Activated CD4-positive, alpha-beta T cell treated with anti-CD3 and anti-CD28 coated beads for 48 hours (primary cell): ENCODE measurements around the gene DIPK1B.

Experiments used
- DNase-seq: peaks from one replicate; pipeline ENCODE4 v3.0.0-alpha.2; 2020

Gene DIPK1B

DNA sequence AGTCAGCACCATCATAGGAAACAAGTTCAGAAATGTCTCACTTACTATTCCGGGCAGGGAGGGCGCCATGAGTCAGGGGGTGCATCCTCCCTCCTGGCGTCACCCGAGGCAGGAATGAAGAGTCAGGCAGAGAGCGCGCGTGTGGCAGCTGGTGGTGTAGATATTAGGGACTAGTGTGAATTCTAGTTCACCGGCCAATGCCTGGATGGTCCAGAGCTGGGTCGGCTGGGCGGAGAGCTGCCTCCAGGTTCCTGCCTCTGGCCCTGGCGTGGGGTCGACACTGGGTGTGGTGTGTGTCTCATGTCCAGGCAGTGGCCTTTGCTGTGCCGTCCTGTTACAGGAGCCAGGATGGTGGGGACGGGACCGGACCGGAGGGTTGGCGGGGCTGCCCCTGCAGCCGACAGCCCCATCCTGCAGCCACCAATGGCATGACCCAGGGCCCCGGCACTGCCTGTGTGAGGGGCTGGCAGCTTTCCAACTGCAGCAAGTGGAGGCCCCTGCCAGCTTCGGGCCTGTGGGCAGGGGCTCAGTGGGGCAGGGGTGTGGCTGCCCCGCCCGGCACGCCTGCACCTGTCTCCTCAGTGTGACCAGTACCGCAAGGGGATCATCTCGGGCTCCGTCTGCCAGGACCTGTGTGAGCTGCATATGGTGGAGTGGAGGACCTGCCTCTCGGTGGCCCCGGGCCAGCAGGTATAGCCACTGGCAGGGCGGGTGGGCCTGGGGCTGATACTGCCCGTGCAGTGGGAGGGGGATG lies 9.1 kb downstream of the DIPK1B start:
- DNase-seq, result no peak

DNA sequence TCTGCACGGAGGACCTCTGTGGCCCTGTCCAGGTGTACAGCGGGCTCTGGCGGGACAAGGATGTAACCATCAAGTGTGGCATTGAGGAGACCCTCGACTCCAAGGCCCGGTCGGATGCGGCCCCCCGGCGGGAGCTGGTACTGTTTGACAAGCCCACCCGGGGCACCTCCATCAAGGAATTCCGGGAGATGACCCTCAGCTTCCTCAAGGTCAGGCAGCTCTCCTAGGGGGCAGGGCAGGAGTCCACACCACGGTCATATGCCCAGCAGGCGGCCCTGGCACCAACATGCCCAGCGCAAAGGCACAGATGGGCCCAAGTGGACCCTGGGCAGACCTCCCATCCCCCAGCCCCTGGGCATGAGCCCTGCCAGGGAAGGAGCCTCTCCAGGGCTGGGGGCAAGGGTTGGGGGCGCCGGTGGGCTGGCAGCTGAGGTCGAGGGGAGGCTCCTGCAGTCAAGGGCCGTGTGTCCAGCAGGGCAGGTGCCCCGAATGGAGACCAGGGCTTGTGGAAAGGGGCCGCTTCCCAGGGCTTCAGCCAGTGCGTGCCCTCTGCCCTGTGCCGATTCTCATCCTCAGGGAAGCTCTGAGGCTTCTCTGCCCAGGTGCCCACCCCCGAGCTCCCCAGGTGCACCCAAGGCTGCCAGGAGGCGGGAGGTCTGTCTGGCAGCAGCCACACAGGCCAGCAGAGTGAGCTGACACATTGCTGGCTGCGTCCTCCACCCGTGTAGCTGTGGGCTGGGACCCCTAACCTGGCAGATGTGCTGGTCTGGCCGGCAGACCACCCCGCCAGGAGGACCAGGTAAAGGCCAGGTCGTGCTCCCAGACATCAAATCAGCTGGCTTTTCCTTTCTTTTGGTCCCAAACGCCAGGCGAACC lies 10.0 kb downstream of the DIPK1B start:
- no peak for DNase-seq

DNA sequence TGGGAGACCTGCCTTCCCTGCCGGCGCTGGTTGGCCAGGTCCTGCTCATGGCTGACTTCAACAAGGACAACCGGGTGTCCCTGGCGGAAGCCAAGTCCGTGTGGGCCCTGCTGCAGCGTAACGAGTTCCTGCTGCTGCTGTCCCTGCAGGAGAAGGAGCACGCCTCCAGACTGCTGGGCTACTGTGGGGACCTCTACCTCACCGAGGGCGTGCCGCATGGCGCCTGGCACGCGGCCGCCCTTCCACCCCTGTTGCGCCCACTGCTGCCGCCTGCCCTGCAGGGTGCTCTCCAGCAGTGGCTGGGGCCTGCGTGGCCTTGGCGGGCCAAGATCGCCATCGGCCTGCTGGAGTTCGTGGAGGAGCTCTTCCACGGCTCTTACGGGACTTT lies 10.6 kb downstream of the DIPK1B start:
- no peak for DNase-seq

DNA sequence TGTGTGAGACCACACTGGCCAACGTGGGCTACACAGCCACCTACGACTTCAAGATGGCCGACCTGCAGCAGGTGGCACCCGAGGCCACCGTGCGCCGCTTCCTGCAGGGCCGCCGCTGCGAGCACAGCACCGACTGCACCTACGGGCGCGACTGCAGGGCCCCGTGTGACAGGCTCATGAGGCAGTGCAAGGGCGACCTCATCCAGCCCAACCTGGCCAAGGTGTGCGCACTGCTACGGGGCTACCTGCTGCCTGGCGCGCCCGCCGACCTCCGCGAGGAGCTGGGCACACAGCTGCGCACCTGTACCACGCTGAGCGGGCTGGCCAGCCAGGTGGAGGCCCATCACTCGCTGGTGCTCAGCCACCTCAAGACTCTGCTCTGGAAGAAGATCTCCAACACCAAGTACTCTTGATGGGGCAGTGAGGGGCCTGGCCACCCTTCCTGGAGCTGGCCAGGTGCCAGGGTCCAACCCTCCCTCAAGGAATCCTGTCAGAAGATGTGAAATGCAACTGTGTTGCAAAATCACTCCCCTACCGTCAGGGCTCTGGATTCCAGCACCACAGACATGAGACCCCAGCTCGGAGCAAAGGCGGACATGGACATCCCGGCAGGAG lies 11.1 kb downstream of the DIPK1B start:
- no peak for DNase-seq

DNA sequence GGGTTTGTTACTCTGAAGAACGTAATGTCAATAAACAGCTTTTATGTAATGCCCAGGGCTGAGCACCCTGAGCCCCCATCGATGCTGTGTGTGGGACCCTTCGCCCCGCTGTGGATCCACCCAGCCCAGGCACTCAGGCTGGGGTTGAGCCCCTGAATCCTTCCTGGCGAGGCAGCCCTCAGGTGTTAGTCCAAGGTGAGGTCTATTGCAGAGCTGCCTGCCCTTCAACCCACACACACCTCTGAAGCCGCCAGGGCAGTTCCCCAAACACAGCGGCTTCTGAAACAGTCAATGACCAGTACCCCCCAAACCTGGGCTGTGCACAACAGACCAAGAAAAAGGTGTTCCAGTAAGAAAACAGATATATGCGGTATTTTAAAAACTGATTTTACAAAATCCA lies 11.6 kb downstream of the DIPK1B start:
- DNase-seq, result no peak

DNA sequence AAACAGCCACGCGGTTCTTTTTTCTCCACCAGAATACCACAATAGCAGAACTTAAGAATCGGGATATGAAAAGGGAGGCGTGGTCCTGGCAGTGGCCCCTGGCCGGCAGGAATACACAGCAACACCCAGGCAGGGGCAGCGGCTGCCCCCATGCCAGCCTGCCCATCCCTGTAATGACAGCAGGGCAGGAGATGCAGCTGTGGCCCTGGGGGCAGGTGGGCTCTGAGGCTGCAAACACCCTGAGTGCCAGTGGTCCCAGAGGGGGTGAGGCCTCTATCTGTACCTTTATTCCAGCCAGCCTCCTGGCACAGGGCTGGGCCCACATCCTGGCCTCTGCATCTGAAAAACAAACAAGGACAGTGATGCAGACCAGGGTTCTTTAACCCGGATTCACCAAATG lies 12.4 kb downstream of the DIPK1B start:
- DNase-seq, result no peak

DNA sequence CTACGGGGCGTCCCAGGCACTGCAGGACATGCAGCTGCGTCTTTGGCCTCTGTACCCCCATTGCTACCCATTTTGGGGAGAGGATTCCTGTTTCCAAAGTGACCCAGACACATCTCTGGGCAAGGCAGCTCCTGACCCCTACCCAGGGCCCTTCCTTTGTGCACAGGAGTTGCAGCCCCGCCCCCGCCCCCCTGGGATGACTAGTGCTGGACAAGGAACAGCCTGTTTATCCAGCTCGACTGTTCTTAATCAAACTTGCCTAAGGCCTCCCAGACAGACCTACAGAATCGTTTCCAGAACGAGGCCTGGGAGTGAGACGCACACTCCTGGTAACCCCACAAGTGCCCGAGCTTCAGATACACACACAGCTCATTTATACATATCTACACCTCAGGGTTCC lies 13.2 kb downstream of the DIPK1B start:
- DNase-seq, result no peak

DNA sequence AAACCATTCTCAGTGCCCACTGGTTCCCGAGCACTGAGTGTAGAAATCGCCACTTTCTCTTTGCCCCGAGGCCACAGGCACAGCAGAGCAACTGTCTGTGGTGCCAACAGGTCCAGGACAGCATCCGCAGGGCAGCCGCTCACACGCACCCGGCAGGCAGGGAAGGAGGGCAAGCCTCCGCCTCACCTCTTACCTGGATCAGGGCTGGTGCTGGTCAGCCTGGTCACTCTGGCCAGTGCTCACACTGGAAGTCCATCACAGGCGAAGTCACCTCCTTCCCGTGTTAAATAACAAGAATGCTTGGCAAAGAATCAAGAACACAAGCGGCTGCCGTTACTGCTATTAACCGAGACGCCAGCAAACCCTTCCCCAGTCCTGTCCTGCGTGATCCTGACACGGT lies 13.7 kb downstream of the DIPK1B start:
- no peak for DNase-seq

DNA sequence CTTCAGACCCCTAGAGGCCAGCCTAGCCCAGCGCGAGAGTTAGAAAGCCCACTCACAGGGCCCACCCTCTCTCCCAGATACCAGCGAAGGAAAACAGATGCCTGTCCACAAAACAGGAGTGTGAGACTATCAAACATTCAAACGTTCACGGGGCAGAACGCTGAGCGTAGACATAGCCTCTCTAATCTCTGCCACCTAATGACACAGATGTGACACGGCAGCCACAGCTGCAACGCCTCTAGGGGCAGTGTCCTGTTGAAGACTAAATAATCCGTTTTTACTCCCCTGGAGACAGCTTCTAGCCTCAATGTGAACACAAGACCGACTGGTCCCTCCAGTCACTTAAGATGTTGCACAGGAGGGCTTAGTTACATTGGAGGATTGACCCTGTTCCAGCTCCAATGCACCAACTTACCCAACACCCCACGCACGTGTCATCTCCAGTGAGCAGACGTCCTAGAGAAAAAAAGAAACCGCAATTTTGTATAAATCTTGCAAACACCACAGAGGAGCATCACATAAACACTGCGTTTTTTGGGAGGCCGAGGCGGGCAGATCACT lies 14.3 kb downstream of the DIPK1B start:
- peak; percentile 66 for DNase-seq

DNA sequence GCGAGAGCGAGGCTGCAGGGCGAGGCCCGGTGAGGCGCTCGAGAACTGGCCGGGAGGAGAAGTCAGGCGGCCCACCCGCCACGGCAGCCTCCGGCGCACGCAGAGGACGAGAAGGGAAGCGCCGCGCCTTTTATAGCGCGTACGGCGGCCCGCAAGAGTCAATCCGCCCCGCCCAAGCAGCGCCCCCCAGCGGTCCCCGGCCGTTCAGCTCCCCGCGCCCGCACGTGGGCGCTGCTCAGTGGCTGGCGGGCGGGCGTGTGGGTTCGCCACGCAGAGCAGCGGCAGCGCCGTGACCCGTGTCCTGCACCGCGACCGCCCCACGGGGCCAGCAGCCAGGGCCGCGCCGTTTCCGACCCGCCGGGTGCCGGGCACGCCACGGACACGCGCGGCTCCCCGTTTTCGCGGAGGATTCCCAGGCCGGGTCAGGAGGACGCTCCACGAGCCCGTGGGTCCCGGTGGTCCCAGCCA lies 15.7 kb downstream of the DIPK1B start:
- DNase-seq, result peak; percentile 95

DNA sequence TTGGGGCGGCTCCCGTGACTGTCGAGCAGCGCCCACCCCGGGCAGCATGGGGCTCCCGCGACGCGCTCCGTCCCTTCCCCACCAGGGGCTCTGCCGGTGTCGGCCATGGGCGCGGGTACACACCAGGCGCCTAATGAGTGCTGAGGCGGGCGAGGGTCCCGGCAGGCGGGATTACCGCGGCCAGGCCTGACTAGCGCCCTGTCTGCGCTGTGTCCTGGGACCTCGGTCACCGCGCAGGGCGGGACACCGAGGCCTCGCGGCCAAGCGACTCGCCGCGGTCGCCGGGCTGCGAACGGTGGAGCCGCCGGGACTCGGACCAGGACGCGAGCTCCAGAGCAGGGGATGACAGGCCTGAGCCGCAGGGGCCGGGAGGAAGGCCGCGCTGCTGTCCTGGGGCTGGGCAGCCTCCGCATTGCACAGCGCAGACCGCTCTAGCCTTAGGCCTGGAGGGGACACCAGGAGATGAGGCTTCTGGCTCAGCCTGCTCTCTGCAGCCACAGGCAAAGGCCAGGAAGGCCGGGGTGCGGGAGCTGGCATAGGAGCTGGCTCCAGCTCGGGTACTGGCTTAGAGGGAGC lies 16.3 kb downstream of the DIPK1B start:
- DNase-seq, result no peak

DNA sequence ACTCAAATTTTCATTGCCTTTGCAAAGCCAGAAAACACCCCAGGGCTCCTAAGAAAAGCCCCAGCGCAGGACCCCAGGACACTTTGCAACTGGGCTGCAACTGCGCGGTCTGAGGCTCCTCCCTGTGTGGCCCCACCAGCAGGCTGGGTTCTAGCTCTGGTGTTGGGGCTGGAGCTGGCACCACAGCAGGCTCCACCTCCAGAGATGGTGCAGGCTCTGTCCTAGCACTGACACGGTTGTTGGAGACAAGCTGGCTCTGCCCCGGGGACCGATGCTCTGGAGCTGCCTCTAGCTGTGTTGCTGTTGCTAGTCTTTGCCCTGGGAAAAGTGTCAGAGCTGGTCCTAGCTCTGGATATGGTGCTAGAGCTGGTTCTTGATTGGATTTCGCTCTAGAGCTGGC lies 16.8 kb downstream of the DIPK1B start:
- peak; percentile 40 for DNase-seq

DNA sequence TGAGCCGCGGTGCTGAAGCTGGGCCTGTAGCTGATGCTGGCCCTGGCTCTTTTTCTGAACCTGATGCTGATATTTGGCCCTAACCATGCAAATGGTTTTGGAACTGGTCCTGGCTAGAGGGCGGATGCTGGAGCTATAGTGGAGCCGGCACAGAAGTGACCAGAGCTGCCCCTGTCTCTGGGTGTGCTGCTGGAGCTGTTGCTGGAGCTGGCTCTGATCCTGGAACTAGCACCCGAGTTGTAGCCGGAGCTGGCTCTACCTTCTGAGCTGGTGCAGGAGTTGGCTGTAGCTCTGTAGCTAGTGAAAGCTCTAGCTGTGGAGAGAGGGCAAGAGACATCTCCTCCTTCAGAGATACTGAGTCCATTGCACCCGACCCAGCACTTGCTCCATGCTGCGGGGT lies 17.6 kb downstream of the DIPK1B start:
- DNase-seq, result no peak

DNA sequence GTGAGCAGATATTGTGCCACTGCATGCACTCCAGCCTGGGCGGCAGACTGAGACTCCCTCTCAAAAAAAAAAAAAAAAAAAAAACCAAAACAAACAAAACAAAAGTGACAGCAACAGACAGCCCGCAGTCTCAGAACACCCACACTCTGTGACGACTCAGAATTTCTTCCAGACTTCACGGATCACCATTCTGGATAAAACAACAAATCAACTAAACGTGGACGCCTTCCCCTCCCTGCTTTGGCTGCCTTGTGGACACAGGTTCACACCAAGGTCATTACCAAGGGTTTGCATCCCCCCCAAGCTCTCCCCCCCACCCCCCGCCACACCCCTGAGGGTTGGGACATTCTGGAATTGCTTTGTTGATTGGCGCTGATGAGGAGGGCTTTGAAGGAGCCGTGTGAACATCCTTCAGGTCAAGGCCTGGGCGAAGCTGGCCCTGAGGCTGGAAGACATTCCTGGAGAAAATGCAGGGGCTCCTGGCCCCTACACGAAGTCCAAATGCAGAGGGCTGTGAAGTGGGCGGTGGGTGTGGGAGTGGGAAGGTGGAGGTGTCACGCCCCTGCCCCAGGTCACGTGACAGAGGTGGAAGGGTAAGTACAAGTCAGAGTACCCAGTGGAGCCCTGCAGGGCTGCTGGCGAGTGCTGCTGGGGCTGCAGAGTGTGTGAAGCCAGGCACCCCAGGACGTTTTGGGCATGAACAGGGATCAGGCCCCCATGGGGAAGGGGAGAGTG lies 20.2 kb downstream of the DIPK1B start:
- DNase-seq, result no peak

DNA sequence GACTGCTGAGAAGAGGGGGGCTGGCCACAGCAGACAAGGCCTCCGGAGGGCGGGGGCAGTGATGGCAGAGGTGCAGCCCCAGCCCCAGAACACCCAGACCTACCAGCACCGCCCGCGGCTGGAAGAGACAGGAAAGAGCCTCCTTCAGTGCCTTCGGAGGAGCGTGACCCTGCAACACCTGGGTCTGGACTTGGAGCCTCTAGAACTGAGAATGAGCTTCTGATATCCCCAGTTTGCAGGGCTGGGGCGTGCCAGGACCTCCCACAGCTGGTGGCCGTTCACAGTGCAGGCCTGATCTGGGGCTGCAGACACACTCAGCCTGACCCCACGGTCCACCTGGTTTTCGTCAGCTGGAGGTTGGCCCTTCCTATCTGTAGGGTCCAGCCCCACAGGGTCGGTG lies 21.2 kb downstream of the DIPK1B start:
- DNase-seq, result no peak

DNA sequence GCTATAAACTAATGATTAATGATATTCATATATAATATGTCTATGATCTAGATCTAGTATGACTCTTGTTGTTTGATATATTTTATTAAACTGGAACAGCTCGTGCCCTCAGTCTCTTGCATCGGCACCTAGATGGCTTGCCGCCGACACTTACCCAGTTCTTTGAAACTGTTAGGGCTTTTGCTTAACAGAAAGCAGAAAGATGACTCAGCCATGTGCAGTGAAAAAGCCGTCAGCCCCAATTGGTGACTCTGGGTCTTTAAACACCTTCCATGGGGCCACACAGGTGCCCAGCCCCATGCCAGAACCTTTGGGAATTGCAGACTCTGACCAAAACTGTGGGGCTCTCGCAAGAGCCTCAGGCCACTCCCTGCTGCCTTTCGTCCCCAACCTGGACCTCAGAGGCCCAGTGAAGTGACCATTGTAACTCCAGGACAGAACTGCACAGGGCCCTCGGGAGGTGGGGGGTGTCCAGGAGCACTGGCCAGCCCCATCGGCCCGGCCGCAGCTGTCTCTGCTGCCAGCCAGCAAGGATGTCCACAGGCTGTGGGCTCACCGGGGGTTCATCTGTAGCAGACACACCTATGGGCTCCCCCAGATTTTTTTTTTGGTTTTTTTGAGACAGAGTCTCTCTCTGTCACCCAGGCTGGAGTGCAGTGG lies 22.6 kb downstream of the DIPK1B start:
- peak; percentile 48 for DNase-seq

DNA sequence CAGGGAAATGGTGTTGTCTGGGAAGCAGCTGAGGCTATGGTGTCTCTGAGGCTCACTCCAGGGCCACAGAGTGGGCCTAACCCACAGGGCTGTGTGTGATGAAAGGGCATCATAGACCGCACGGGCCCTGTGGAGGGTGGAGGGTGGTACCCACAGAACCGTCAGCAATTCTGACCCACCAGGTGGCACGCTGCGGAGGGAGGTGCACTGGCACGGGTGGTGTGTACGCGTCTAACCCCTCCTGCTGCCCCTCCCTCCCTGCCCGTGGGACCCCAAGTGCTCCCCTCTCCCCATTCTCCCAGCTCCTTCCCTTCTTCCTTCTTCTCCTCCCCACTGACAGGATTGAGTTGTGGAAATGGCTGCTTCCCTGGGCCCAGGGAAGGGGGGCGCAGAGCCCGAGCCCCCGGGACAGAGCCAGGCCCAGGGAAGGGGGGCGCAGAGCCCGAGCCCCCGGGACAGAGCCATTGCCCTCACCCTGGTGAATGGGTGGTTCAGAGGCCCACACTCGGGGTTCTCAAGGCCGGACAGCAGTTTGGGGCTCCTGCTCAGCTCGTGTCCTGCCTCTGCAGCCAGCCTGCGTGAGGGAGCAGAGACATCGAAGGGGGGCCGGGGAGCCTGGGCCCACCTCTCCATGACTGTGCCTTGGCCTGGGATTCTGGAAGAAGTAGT lies 23.6 kb downstream of the DIPK1B start:
- no peak for DNase-seq

DNA sequence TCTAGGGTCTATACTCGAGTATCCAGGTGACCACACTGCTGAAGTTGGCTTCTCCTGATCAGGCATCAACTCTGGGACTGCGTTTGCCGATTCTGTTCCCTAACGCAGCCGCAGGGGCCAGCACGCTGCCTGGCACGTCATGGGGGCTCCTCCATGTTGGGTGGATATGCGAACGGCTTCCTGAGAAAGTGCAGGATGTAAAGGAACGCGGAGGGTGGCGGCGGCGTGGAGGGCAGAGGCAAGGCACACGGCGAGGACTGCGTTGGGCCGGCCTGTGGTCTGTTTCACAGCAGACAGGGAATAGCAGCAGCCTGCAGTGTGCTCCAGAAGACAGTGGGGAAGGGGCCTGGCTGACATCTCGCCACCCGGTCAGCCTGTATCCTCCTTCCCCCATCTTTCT lies 26.6 kb downstream of the DIPK1B start:
- no peak for DNase-seq

DNA sequence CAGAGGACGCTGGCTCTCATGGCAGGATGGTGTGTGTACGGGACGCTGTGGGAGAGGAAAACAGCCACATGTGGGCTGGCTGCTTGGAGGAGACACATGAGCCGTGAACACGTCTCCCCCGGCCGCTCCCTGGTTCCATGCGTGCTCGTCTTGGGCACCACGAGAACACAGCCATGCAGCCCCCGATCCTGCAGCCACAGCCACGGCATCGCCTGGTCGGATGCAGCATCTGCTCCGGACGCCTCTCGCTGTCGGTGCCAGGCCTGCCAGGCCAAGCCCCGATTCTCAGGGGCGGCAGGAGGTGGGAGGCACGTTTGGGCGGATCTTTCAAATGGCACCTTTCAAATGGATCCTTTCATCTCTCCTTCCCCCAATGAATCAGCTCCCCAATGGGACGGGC lies 27.1 kb downstream of the DIPK1B start:
- DNase-seq, result no peak

DNA sequence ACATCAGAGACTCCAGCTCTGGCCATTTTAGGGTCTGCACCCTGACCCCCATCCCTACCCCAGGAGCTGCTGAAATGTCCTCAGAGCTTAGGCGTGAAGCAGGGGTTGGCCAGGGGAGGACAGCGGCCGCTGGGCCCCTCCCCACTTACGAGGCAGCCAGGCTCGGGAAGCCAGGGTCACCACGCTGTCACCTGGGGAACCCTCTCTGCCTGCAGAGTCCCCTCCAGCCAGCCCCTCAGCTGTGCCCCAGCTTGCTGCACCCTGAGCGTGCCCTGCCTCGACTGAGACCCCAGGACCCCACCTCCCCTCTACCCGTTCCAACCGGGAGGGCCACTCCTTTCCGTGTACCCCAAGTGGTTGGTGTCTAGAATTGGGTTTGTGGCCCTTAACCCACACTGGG lies 27.7 kb downstream of the DIPK1B start:
- DNase-seq, result no peak

DNA sequence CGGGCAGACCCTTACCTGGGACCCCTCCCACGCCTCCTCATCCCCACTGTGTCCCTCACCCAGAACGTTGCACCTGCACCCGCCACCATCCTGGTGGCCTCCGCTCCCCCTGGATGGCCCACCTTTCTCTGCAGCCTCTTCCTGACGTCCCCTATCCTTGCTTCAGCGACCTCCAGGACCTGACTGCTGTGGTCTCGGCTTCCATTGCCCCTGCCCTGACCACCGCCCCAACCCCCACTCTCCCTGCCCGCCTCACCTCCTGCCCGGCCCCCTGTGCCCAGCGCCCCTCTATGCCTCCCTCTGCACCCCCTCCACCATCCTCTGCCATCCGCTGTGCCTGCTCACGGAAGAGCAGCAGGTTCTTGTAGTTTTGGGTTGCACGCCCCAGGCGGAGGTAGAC lies 28.1 kb downstream of the DIPK1B start:
- no peak for DNase-seq
